Measurements from ENCODE around the gene CD300A. TPM values are rescaled to one million over a fixed set of nuclear protein-coding genes. Genes with fewer than 3 reads are reported as not detected.

The CD300A gene
- total and polyA plus RNA-seq, 12 donors = 0.38 to 13.1 (median 1.4) TPM

DNA sequence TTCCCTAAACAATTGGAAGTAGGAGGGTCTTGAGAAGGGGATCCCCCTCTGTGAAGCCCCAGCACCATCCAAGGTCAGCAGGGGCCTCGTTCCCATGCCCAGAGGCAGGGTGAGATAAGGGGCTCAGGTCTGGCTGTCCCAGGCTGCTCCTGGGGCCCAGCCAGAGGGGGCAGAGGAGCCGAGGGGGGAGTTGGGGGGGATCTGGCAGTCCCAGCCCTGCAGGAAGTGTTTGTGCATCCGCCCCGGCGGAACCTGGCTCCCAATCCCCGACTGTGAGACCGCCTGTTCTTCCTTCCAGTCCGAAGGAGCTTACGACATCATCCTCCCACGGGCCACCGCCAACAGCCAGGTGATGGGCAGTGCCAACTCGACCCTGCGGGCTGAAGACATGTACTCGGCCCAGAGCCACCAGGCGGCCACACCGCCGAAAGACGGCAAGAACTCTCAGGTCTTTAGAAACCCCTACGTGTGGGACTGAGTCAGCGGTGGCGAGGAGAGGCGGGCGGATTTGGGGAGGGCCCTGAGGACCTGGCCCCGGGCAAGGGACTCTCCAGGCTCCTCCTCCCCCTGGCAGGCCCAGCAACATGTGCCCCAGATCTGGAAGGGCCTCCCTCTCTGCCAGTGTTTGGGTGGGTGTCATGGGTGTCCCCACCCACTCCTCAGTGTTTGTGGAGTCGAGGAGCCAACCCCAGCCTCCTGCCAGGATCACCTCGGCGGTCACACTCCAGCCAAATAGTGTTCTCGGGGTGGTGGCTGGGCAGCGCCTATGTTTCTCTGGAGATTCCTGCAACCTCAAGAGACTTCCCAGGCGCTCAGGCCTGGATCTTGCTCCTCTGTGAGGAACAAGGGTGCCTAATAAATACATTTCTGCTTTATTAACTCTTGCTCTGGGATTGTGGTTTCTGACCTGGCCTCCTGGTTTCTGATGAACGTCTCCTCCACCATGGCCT lies 19.6 kb upstream of the CD300A start:
- peak; percentile 23 to 62 (median 47) for ATAC-seq
- Histone ChIP-seq H3K4me1 (peaks cover 28 to 93% (median 59%) of the 10 kb centered on the region in 9 donors), H3K27me3 (no peaks in the 10 kb centered on the region), H3K4me3 (peak overlapping the region in 6 of 10 donors; percentile 0 to 31 (median 18)), H3K27ac (peak overlapping the region; percentile 67 to 97 (median 88)), H3K9me3 (no peaks in the 10 kb centered on the region), H3K36me3 (peaks cover 0 to 17% (median 0%) of the 10 kb centered on the region in 9 donors)
- WGBS, 2 donors = 24 to 40% methylated on average over 31 of the region's 31 CpGs
- intact Hi-C loops (cut with DNase I) = loop anchor here in 1 of 10 donors (10.0 kb wide), 1 partner anchor 232 kb away; the partner anchor contains the start of gene TTYH2
- TF ChIP-seq, protein P1, sequence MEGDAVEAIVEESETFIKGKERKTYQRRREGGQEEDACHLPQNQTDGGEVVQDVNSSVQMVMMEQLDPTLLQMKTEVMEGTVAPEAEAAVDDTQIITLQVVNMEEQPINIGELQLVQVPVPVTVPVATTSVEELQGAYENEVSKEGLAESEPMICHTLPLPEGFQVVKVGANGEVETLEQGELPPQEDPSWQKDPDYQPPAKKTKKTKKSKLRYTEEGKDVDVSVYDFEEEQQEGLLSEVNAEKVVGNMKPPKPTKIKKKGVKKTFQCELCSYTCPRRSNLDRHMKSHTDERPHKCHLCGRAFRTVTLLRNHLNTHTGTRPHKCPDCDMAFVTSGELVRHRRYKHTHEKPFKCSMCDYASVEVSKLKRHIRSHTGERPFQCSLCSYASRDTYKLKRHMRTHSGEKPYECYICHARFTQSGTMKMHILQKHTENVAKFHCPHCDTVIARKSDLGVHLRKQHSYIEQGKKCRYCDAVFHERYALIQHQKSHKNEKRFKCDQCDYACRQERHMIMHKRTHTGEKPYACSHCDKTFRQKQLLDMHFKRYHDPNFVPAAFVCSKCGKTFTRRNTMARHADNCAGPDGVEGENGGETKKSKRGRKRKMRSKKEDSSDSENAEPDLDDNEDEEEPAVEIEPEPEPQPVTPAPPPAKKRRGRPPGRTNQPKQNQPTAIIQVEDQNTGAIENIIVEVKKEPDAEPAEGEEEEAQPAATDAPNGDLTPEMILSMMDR (IDR thresholded peaks at IDR 0.05) = peak in 1 of 9 donors; percentile 17
- peak; percentile 76 to 81 for DNase-seq

DNA sequence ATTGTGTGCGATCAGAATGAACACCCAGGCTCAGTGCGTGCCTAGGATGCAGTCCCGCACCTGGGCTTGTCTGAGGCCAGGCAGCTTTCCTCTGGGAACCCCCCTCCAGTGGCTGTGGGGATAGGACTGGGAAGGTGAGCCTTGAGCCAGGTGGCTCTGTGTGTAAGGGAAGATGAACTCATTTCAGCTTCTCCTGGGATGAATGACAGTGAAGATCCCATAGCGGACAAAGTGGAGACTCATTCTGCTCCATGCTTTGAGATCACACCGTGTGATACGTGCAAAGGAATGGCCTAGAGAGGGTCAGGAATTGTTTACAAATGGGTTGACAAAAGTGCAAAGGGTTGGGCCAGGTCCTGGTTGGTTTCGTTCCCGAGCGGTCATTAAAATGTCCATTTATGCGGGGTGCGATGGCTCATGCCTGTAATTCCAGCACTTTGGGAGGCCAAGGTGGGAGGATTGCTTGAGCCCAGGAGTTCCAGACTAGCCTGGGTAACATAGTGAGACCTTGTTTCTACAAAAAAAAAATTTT lies 18.7 kb upstream of the CD300A start:
- Histone ChIP-seq H3K4me1 (peaks cover 26 to 93% (median 57%) of the 10 kb centered on the region in 9 donors), H3K27ac (peak overlapping the region in 9 of 10 donors; percentile 67 to 97 (median 88)), H3K27me3 (peaks cover 0 to under 1% (median 0%) of the 10 kb centered on the region in 7 donors), H3K36me3 (peaks cover 0 to 17% (median 0%) of the 10 kb centered on the region in 9 donors), H3K9me3 (no peaks in the 10 kb centered on the region), H3K4me3 (peak overlapping the region in 1 of 10 donors; percentile 31)
- DNase-seq = no peak
- TF ChIP-seq, protein P1 (IDR thresholded peaks at IDR 0.05) = no peak
- no peak for ATAC-seq
- 94 to 95% methylated on average over 11 of the region's 11 CpGs for WGBS, 2 donors
- intact Hi-C loops (cut with DNase I) = loop anchor here in 1 of 10 donors (10.0 kb wide), 1 partner anchor 233 kb away; the partner anchor contains the start of gene TTYH2

DNA sequence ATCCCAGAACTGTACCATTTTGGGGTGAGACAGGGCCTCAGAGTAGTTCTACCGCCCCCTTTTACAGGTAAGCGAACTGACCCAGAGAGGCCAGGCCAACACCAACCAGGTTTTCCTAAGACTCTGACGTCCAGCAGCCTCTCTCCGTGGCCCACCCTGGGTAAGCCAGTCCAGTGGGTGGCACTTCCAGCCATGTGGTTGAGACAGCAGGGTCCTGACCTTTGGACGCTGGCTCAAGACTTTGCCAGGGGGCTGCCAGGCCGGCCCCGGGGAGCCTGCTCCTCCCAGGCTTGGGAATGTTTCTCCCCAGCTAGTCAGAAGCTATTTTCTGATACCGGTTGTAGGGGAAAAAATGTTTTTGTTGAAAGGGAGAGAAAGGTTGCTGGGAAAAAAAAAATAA lies 17.7 kb upstream of the CD300A start:
- Histone ChIP-seq H3K27me3 (peaks cover 0 to 9% (median 0%) of the 10 kb centered on the region in 7 donors), H3K4me1 (peaks cover 30 to 93% (median 57%) of the 10 kb centered on the region in 9 donors), H3K9me3 (no peaks in the 10 kb centered on the region), H3K36me3 (peaks cover 0 to 17% (median 0%) of the 10 kb centered on the region in 9 donors), H3K27ac (peak overlapping the region in 8 of 10 donors; percentile 24 to 97 (median 90)), H3K4me3 (no peak overlapping the region)
- intact Hi-C loops (cut with DNase I) = loop anchor here in 1 of 10 donors (10.0 kb wide), 1 partner anchor 234 kb away; the partner anchor contains the start of gene TTYH2
- ATAC-seq (no peak), DNase-seq (no peak)
- WGBS, 2 donors = 82 to 85% methylated on average over 8 of the region's 8 CpGs
- TF ChIP-seq, protein P1 (IDR thresholded peaks at IDR 0.05) = no peak

DNA sequence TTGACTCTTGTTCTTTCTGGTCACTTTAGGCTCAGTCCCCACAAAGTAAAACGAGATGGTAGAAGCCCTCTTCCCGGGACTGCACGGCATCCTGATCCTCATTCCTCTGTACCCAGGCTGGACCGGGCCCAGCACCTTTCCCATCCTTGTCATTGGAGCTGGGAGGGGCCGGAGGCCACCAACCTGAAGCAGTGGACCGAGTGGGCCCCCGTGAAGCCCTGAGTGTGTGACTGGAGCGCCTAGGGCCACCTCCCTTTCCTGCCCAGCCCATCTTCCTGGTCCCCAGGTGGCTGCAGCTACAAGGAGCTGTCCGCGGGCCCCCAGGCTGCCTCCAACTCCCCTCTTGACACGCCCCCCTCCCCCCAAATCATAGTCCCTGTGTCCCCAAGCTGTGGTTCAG lies 17.1 kb upstream of the CD300A start:
- Histone ChIP-seq H3K9me3 (no peaks in the 10 kb centered on the region), H3K4me1 (peaks cover 26 to 91% (median 55%) of the 10 kb centered on the region in 9 donors), H3K4me3 (no peak overlapping the region), H3K27me3 (peaks cover 0 to 9% (median 0%) of the 10 kb centered on the region in 7 donors), H3K27ac (peak overlapping the region; percentile 2 to 97 (median 83)), H3K36me3 (peaks cover 0 to 17% (median 0%) of the 10 kb centered on the region in 9 donors)
- TF ChIP-seq, protein P1 (IDR thresholded peaks at IDR 0.05) = no peak
- ATAC-seq (no peak), DNase-seq (no peak)
- WGBS, 2 donors = 80 to 84% methylated on average over 11 of the region's 11 CpGs
- intact Hi-C loops (cut with DNase I) = loop anchor here in 1 of 10 donors (10.0 kb wide), 1 partner anchor 235 kb away; the partner anchor contains the start of gene TTYH2
